Stomach (tissue), 9 donors: ENCODE measurements around the gene CTNND2. TPM values are rescaled to one million over a fixed set of nuclear protein-coding genes. Genes with fewer than 3 reads are reported as not detected.

Experiments used
- DNase-seq, 2 donors: peaks; one replicate each; pipeline versions ENCODE4 v3.0.0 to v3.0.0-alpha.2; 2013 to 2019
- H3K27ac ChIP-seq, 5 donors: fragments of 200-600 bp in 4 of 5; sonication (generic) in 4 of 5; one replicate each; pipeline ENCODE4 v1.5.1; 2013 to 2019; ENCODE audit warnings: mild to moderate bottlenecking in 1 of 5, moderate library complexity in 1 of 5
- H3K27me3 ChIP-seq, 3 donors: fragments of 200-600 bp; sonication (generic); one replicate each; pipeline ENCODE4 v1.5.1; 2017 to 2019; ENCODE audit warnings: mixed run types in 1 of 3
- H3K36me3 ChIP-seq, 4 donors: fragments of 200-600 bp; sonication (generic); 1 replicate in 3 of 4; 2 replicates in 1 of 4; pipeline ENCODE4 v1.5.1; 2016 to 2019
- H3K4me1 ChIP-seq, 4 donors: fragments of 200-600 bp; sonication (generic); one replicate each; pipeline ENCODE4 v1.5.1; 2016 to 2019
- H3K4me3 ChIP-seq, 4 donors: fragments of 200-600 bp; sonication (generic) in 3 of 4; one replicate each; pipeline ENCODE4 v1.5.1; 2016 to 2019; ENCODE audit warnings: mild to moderate bottlenecking in 1 of 4
- H3K9me3 ChIP-seq, 4 donors: fragments of 200-600 bp; sonication (generic); one replicate each; pipeline ENCODE4 v1.5.1; 2016 to 2019
- CTCF ChIP-seq, 7 experiments: fragments of 450-650 bp in 4 of 7; fragments of 200-600 bp in 3 of 7; sonication (generic) in 3 of 7; IDR thresholded peaks; one replicate each; pipeline ENCODE4 v1.5.1; 2016 to 2019; ENCODE audit warnings: antibody characterized with exemption in 7 of 7, control low read depth in 2 of 7, mild to moderate bottlenecking in 1 of 7
- EP300 ChIP-seq: sonication (generic); formaldehyde crosslinking; IDR thresholded peaks from one replicate; pipeline ENCODE4 v1.6.1; 2017; ENCODE audit warnings: antibody characterized with exemption
- POLR2A ChIP-seq, 4 donors: fragments of 450-650 bp; IDR thresholded peaks; one replicate each; pipeline ENCODE4 v1.6.1; 2016; ENCODE audit warnings: antibody characterized with exemption in 4 of 4, control low read depth in 2 of 4, mild to moderate bottlenecking in 1 of 4, moderate library complexity in 1 of 4
- POLR2AphosphoS5 ChIP-seq, 3 donors: sonication (generic); formaldehyde crosslinking; IDR thresholded peaks; one replicate each; pipeline ENCODE4 v1.6.1; 2016; ENCODE audit warnings: antibody characterized with exemption in 3 of 3
- WGBS, 5 donors: extraction: QIAGEN DNeasy Blood & Tissue Kit in 3 of 5; methylation state at CpG; one replicate each; pipeline versions ENCODE4 v1.1.5 to v1.1.7; 2013 to 2018; 5-methylcytosine and 5-hydroxymethylcytosine counted together
- intact Hi-C: fragments of 100-400 bp; cut with DNase I; formaldehyde crosslinking; loops from one replicate; pipeline ENCODE4 v1.15.1; 2023; ENCODE audit warnings: low total_unique reads
- polyA plus RNA-seq, 3 donors: library from polyadenylated mRNA; stranded (reverse); fragments of 200-250 nt; gene quantifications; one replicate each; pipeline ENCODE4 v1.2.3, GENCODE V29; 2013
- small RNA-seq, 4 donors: library from RNA; depleted of rRNA; stranded (forward); fragments of <200 nt; gene quantifications; one replicate each; pipeline ENCODE3, GENCODE V24; 2016
- total RNA-seq, 5 donors: library from RNA; depleted of rRNA; stranded (reverse); fragments of >200 nt; gene quantifications; one replicate each; pipeline versions ENCODE4 v1.1.0 to v1.2.3, GENCODE V29; 2014 to 2016
- donor health status: healthy with polysubstance abuse.
- donor health status: Bipolar disorder and iron deficiency.
- donor health status: healthy.

The CTNND2 gene
- total and polyA plus RNA-seq, 8 donors, result 0.29 to 3.4 (median 2.0) TPM; not detected in 2

- no peak for DNase-seq
- Histone ChIP-seq H3K36me3 (no peaks in the 10 kb centered on the region), H3K4me3 (no peak overlapping the region), H3K27me3 (no peaks in the 10 kb centered on the region), H3K27ac (no peak overlapping the region), H3K4me1 (no peaks in the 10 kb centered on the region), H3K9me3 (peaks cover 0 to 7% (median 3%) of the 10 kb centered on the region in 4 donors)
- WGBS, 5 donors, result 32 to 85% (median 69%) methylated on average over 1 of the region's 1 CpG
- no peak for TF ChIP-seq EP300
- TF ChIP-seq CTCF (IDR thresholded peaks at IDR 0.05), result no peak
- TF ChIP-seq POLR2AphosphoS5 (IDR thresholded peaks at IDR 0.05), result no peak
- no peak for TF ChIP-seq POLR2A (IDR thresholded peaks at IDR 0.05)
- intact Hi-C loops, result no loop called here
Observed at GRCh38 chr5:10932426-10932825, 971.8 kb downstream of the CTNND2 start.

GRCh38 chr5:10927608-10928007, 976.6 kb downstream of the CTNND2 start:
- TF ChIP-seq EP300 (no peak), POLR2A (IDR thresholded peaks at IDR 0.05) (no peak), CTCF (IDR thresholded peaks at IDR 0.05) (no peak), POLR2AphosphoS5 (IDR thresholded peaks at IDR 0.05) (no peak)
- no peak for DNase-seq

GRCh38 chr5:10923310-10923709, 980.9 kb downstream of the CTNND2 start:
- H3K36me3 ChIP-seq, result no peaks in the 10 kb centered on the region
- H3K27me3 ChIP-seq, result peaks cover 0 to 6% (median 0%) of the 10 kb centered on the region in 3 donors
- H3K4me1 ChIP-seq, result no peaks in the 10 kb centered on the region
- H3K9me3 ChIP-seq, result peaks cover 0 to 4% (median 2%) of the 10 kb centered on the region in 4 donors
- no peak for DNase-seq
- TF ChIP-seq EP300 (no peak), POLR2A (IDR thresholded peaks at IDR 0.05) (no peak), CTCF (IDR thresholded peaks at IDR 0.05) (no peak), POLR2AphosphoS5 (IDR thresholded peaks at IDR 0.05) (no peak)
- intact Hi-C loops, result no loop called here
- H3K27ac ChIP-seq, result no peak overlapping the region
- H3K4me3 ChIP-seq, result no peak overlapping the region
- WGBS, 5 donors, result 50 to 67% (median 61%) methylated on average over 3 of the region's 3 CpGs

More at GRCh38 chr5:10927608-10928007, 976.6 kb downstream of the CTNND2 start:
- H3K27me3 ChIP-seq, result peaks cover 0 to 2% (median 0%) of the 10 kb centered on the region in 3 donors
- intact Hi-C loops, result no loop called here
- H3K27ac ChIP-seq, result no peak overlapping the region
- no peak overlapping the region for H3K4me3 ChIP-seq
- no peaks in the 10 kb centered on the region for H3K4me1 ChIP-seq
- peaks cover 0 to 10% (median 4%) of the 10 kb centered on the region in 4 donors for H3K9me3 ChIP-seq
- no peaks in the 10 kb centered on the region for H3K36me3 ChIP-seq

Small RNA genes lying within 50 kb of the gene (small RNA-seq; reads per million reads assigned to genes)
- gene RNU6-429P, result 0 reads per million in 4 donors
